B cell (primary cell): ENCODE data around the gene SASH1. TPM values are rescaled to one million over a fixed set of nuclear protein-coding genes. Genes with fewer than 3 reads are reported as not detected.

Source experiments
- ATAC-seq: fragments of 200-7000 bp; cut with Tn5 transposase; one replicate; pipeline ENCODE4 v1.10.0; 2021; ENCODE audit warnings: low read depth, mild to moderate bottlenecking, moderate number of reproducible peaks, moderate library complexity
- CTCF ChIA-PET: fragments of 350-600 bp; sonication (Branson Sonifier 250); formaldehyde crosslinking; loops from one replicate; lab custom pipeline; 2021; ENCODE audit warnings: antibody characterized with exemption, inconsistent platforms; lab: Charles Lee
- POLR2A ChIA-PET: fragments of 350-600 bp; sonication (Branson Sonifier 250); formaldehyde crosslinking; loops from one replicate; lab custom pipeline; 2021; ENCODE audit warnings: antibody characterized with exemption; lab: Charles Lee
- DNase-seq: peaks from one replicate; pipeline ENCODE4 v3.0.0; 2013
- H2AFZ ChIP-seq: 2 replicates; pipeline ENCODE4 v1.6.1; 2012; ENCODE audit warnings: mild to moderate bottlenecking, low read depth, low read length; ENCODE audit not compliant: insufficient read depth, poor library complexity, severe bottlenecking
- H3K27ac ChIP-seq, 2 donors: 1 replicate in 1 of 2; 2 replicates in 1 of 2; pipeline ENCODE4 v1.5.1; 2012 to 2013; ENCODE audit warnings: low read length in 2 of 2, mild to moderate bottlenecking in 2 of 2, moderate library complexity in 1 of 2
- H3K27me3 ChIP-seq, 4 experiments: fragments of 200-600 bp in 1 of 4; sonication (generic) in 1 of 4; replicated peaks in 1 of 4; 1 replicate in 2 of 4; 2 replicates in 2 of 4; pipeline versions ENCODE4 v1.6.1 to v1.7.0; 2013 to 2016; ENCODE audit warnings: low read length in 3 of 4, mild to moderate bottlenecking in 2 of 4, mixed read lengths in 1 of 4, moderate library complexity in 1 of 4; ENCODE audit not compliant: insufficient read depth in 4 of 4, control insufficient read depth in 3 of 4; ENCODE audit errors: control extremely low read depth in 1 of 4
- H3K36me3 ChIP-seq, 2 experiments: replicated peaks in 1 of 2; 1 replicate in 1 of 2; 2 replicates in 1 of 2; pipeline versions ENCODE4 v1.6.1 to v1.7.1; 2013; ENCODE audit warnings: low read length in 1 of 2; ENCODE audit not compliant: insufficient read depth in 2 of 2, control insufficient read depth in 1 of 2; ENCODE audit errors: control extremely low read depth in 1 of 2, extremely low read depth in 1 of 2
- H3K4me1 ChIP-seq, 2 donors: fragments of 200-600 bp in 1 of 2; sonication (generic) in 1 of 2; 1 replicate in 1 of 2; 2 replicates in 1 of 2; pipeline versions ENCODE4 v1.5.1 to v1.6.1; 2013 to 2017; ENCODE audit warnings: low read length in 2 of 2; ENCODE audit not compliant: control insufficient read depth in 2 of 2, insufficient read depth in 2 of 2
- H3K4me2 ChIP-seq: replicated peaks from 2 replicates; pipeline ENCODE3; 2012; ENCODE audit warnings: mild to moderate bottlenecking, low read depth, low read length; ENCODE audit not compliant: poor library complexity, severe bottlenecking
- H3K4me3 ChIP-seq, 5 experiments: fragments of 200-600 bp in 1 of 5; sonication (generic) in 1 of 5; 1 replicate in 3 of 5; 2 replicates in 2 of 5; pipeline versions ENCODE4 v1.5.1 to v1.7.0; 2011 to 2016; ENCODE audit warnings: low read length in 4 of 5, mild to moderate bottlenecking in 4 of 5, low read depth in 2 of 5, control low read depth in 1 of 5, moderate library complexity in 1 of 5; ENCODE audit not compliant: insufficient read depth in 1 of 5; ENCODE audit errors: control extremely low read depth in 1 of 5, extremely low read depth in 1 of 5
- H3K79me2 ChIP-seq: fragments of 200-600 bp; sonication (generic); one replicate; pipeline ENCODE4 v1.6.0; 2016; ENCODE audit warnings: low read length; ENCODE audit not compliant: control insufficient read depth, insufficient read depth
- H3K9ac ChIP-seq: fragments of 200-600 bp; sonication (generic); 2 replicates; pipeline ENCODE4 v1.6.1; 2017; ENCODE audit warnings: mild to moderate bottlenecking, low read length, moderate library complexity
- H3K9me3 ChIP-seq, 3 donors: one replicate each; pipeline versions ENCODE4 v1.6.1 to v1.7.1; 2013; ENCODE audit warnings: low read length in 2 of 3; ENCODE audit not compliant: control insufficient read depth in 2 of 3, insufficient read depth in 1 of 3; ENCODE audit errors: control extremely low read depth in 1 of 3
- H4K20me1 ChIP-seq: 2 replicates; pipeline ENCODE4 v1.6.0; 2012; ENCODE audit warnings: mild to moderate bottlenecking, low read length; ENCODE audit not compliant: insufficient read depth, control insufficient read depth, poor library complexity, severe bottlenecking
- H3K27ac Mint-ChIP-seq: one replicate; pipeline ENCODE4 v1.8.0; 2021; ENCODE audit warnings: mixed read lengths
- H3K27me3 Mint-ChIP-seq: one replicate; pipeline ENCODE4 v1.8.0; 2021; ENCODE audit warnings: mixed read lengths
- H3K4me1 Mint-ChIP-seq: one replicate; pipeline ENCODE4 v1.8.0; 2021; ENCODE audit warnings: mixed read lengths
- H3K4me3 Mint-ChIP-seq: one replicate; pipeline ENCODE4 v1.8.0; 2021; ENCODE audit warnings: mixed read lengths
- H3K9me3 Mint-ChIP-seq: one replicate; pipeline ENCODE4 v1.8.0; 2022; ENCODE audit warnings: mixed read lengths; ENCODE audit not compliant: insufficient read depth
- CTCF ChIP-seq: fragments of 200-600 bp; IDR thresholded peaks from one replicate; pipeline ENCODE4 v1.8.0; 2022; ENCODE audit warnings: antibody characterized with exemption, mild to moderate bottlenecking
- EZH2 ChIP-seq: IDR thresholded peaks from 2 replicates; pipeline ENCODE4 v1.6.1; 2012; ENCODE audit warnings: borderline replicate concordance, low read depth, mild to moderate bottlenecking, moderate library complexity, low read length; ENCODE audit not compliant: insufficient read depth, poor library complexity, severe bottlenecking
- WGBS: methylation state at CpG from one replicate; pipeline ENCODE4 v1.1.5; 2013; ENCODE audit warnings: missing lambda C conversion rate; ENCODE audit not compliant: insufficient coverage; 5-methylcytosine and 5-hydroxymethylcytosine counted together
- intact Hi-C: fragments of 100-400 bp; cut with micrococcal nuclease; formaldehyde crosslinking; loops from one replicate; pipeline ENCODE4 v1.10.0; 2022
- polyA plus RNA-seq: library from polyadenylated mRNA; depleted of rRNA; stranded (reverse); fragments of >200 nt; gene quantifications from 2 replicates; pipeline ENCODE4 v1.2.3, GENCODE V29; 2012
- total RNA-seq, 2 donors: library from RNA; stranded (reverse); fragments of 120-200 nt in 1 of 2; gene quantifications; 1 replicate in 1 of 2; 2 replicates in 1 of 2; pipeline versions ENCODE4 v1.2.3 to v1.2.4, GENCODE V29; 2013 to 2022

Gene SASH1
- total and polyA plus RNA-seq, 2 donors (not counting 1 experiment from before 2014, with no cell fraction given), result 0.01 to 0.07 TPM

GRCh38 chr6:148298683-148299082, 44.0 kb upstream of the SASH1 start:
- TF ChIP-seq EZH2, result no peak
- TF ChIP-seq CTCF, result no peak
- Histone ChIP-seq H3K4me2 (no peak overlapping the region), H3K36me3 (no peaks in the 10 kb centered on the region), H3K9me3 (no peaks in the 10 kb centered on the region), H3K4me1 (no peaks in the 10 kb centered on the region), H4K20me1 (no peaks in the 10 kb centered on the region), H3K4me3 (no peak overlapping the region), H2AFZ (no peak overlapping the region), H3K27ac (no peak overlapping the region), H3K79me2 (no peaks in the 10 kb centered on the region), H3K9ac (no peak overlapping the region), H3K27me3 (no peaks in the 10 kb centered on the region)
- Mint-ChIP-seq H3K4me1 (no peaks in the 10 kb centered on the region), H3K4me3 (no peak overlapping the region), H3K27ac (no peak overlapping the region), H3K9me3 (no peaks in the 10 kb centered on the region), H3K27me3 (peaks cover 16% of the 10 kb centered on the region)
- intact Hi-C loops, result no loop called here
- no peak for ATAC-seq
- ChIA-PET CTCF (no interaction called here), POLR2A (no interaction called here)
- no peak for DNase-seq

- WGBS, result 88% methylated on average over 1 of the region's 5 CpGs
- Histone ChIP-seq H3K27ac (no peak overlapping the region), H3K9me3 (no peaks in the 10 kb centered on the region), H2AFZ (no peak overlapping the region), H3K4me2 (no peak overlapping the region), H4K20me1 (no peaks in the 10 kb centered on the region), H3K27me3 (no peaks in the 10 kb centered on the region), H3K36me3 (no peaks in the 10 kb centered on the region), H3K4me1 (no peaks in the 10 kb centered on the region), H3K9ac (no peak overlapping the region), H3K4me3 (no peak overlapping the region), H3K79me2 (no peaks in the 10 kb centered on the region)
- Mint-ChIP-seq H3K27me3 (peaks cover 7% of the 10 kb centered on the region), H3K4me1 (peaks cover 4% of the 10 kb centered on the region), H3K27ac (no peak overlapping the region), H3K4me3 (no peak overlapping the region), H3K9me3 (no peaks in the 10 kb centered on the region)
- TF ChIP-seq EZH2 (no peak), CTCF (no peak)
- DNase-seq (no peak), ATAC-seq (no peak)
- intact Hi-C loops, result no loop called here
- POLR2A ChIA-PET, result no interaction called here
- CTCF ChIA-PET, result no interaction called here
These were observed 39.0 kb upstream of the SASH1 start for GRCh38 chr6:148303616-148304015.
